ENCODE measurements around the gene THEMIS. TPM values are rescaled to one million over a fixed set of nuclear protein-coding genes. Genes with fewer than 3 reads are reported as not detected.

Gene THEMIS
- total and polyA plus RNA-seq, 2 of the 4 experiments (the other 2 are of a cell fraction): not detected

GRCh38 chr6:127768745-127769144 is 132.1 kb downstream of the THEMIS start:
- no peak for ATAC-seq (ENCODE audit: low read depth)
- Histone ChIP-seq H3K79me1 (ENCODE audit: low read depth in 1 of 2, low read length in 2 of 2) (no peaks in the 10 kb centered on the region), H3K18ac (ENCODE audit: low read depth, low read length) (no peak overlapping the region), H4K8ac (ENCODE audit: low read depth in 2 of 2, low read length in 2 of 2) (no peak overlapping the region), H2BK5ac (ENCODE audit: low read depth, low read length, poor library complexity, severe bottlenecking) (no peak overlapping the region), H3K4me2 (ENCODE audit: low read depth, low read length) (no peak overlapping the region), H3K14ac (replicated peaks; ENCODE audit: low read depth, low read length) (no peak overlapping the region), H2BK20ac (ENCODE audit: low read depth, low read length) (no peak overlapping the region), H4K5ac (ENCODE audit: low read depth, low read length) (no peak overlapping the region), H3K23ac (ENCODE audit: low read depth, low read length) (no peak overlapping the region), H3K9ac (ENCODE audit: low read depth, low read length) (no peak overlapping the region), H3K56ac (ENCODE audit: extremely low read depth, insufficient read depth, low read length) (no peak overlapping the region), H4K91ac (ENCODE audit: insufficient read depth, low read depth, low read length) (no peak overlapping the region), H3K4me3 (ENCODE audit: insufficient read depth, low read depth, low read length) (no peak overlapping the region), H3K9me1 (ENCODE audit: insufficient read depth, low read length) (no peaks in the 10 kb centered on the region), H3K36me3 (ENCODE audit: control insufficient read depth, insufficient read depth, low read length) (no peaks in the 10 kb centered on the region), H4K20me1 (ENCODE audit: insufficient read depth, low read length) (no peaks in the 10 kb centered on the region), H3K27me3 (ENCODE audit: control insufficient read depth, insufficient read depth, low read length) (no peaks in the 10 kb centered on the region), H2BK15ac (ENCODE audit: low read depth, low read length) (no peak overlapping the region), H3K27ac (ENCODE audit: insufficient read depth, low read length) (no peak overlapping the region), H3K4me1 (ENCODE audit: control insufficient read depth, insufficient read depth, low read length) (no peaks in the 10 kb centered on the region), H2AK5ac (ENCODE audit: low read depth, low read length) (no peak overlapping the region), H2BK120ac (ENCODE audit: low read depth, low read length) (no peak overlapping the region), H2AFZ (replicated peaks; ENCODE audit: low read length, poor library complexity) (no peak overlapping the region), H2AK9ac (replicated peaks; ENCODE audit: low read depth, low read length, poor library complexity) (no peak overlapping the region), H3K9me3 (ENCODE audit: control insufficient read depth, insufficient read depth, low read length) (no peaks in the 10 kb centered on the region), H3K4ac (ENCODE audit: low read depth, low read length) (no peak overlapping the region)
- POLR2A ChIA-PET (ENCODE audit: unreplicated experiment): no interaction called here
- dilution Hi-C loops (cut with HindIII; ENCODE audit: low sequenced_read_pairs, unreplicated experiment): no loop called here
- no CpG with 5 or more reads among the region's 4 CpGs for WGBS, 2 experiments (ENCODE audit: extremely low coverage in 2 of 2, insufficient read length in 1 of 2)
- in situ Hi-C loops (cut with MboI; ENCODE audit: low sequenced_read_pairs): no loop called here
- BruUV-seq (replicated peaks): no TSS peak
- CTCF ChIA-PET: no interaction called here
- DNase-seq: no peak
- TF ChIP-seq POLR2A (IDR thresholded peaks at IDR 0.05; ENCODE audit: low read depth, low read length) (no peak), MXI1 (IDR thresholded peaks at IDR 0.05; ENCODE audit: borderline replicate concordance, low read depth, low read length) (no peak), ELK1 (IDR thresholded peaks at IDR 0.05; ENCODE audit: borderline replicate concordance, low read depth, low read length) (no peak), RCOR1 (IDR thresholded peaks at IDR 0.05; ENCODE audit: insufficient replicate concordance, low read length) (no peak), BHLHE40 (IDR thresholded peaks at IDR 0.05; ENCODE audit: low read depth, low read length) (no peak), NFE2L2 (IDR thresholded peaks at IDR 0.05; ENCODE audit: low read depth, low read length) (no peak), RFX5 (IDR thresholded peaks at IDR 0.05; ENCODE audit: low read depth, low read length) (no peak), USF2 (IDR thresholded peaks at IDR 0.05; ENCODE audit: low read depth, low read length) (no peak)
- intact Hi-C loops (cut with micrococcal nuclease): no loop called here

All from IMR-90 (cell line).